ENCODE measurements around the gene NACAD.

DNA sequence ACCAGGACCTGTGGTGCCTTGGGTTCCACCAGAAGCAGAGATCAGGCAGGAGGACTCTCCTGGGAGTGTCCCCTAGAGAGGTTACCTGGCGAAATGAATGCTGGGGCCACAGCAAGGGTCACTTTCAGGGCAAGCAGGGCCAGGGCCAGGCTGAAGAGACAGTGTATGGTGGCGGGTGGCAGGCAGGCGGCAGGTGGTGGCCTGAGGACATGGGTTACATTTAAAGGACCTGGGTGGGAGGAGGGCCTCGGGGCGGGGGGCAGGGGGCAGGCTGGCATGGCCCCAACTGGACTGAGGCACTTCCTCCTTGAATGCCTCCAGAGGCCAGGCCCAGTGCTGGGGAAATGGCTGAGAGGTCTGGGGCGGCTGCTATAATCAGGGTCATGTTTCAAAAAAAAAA, 37.4 kb upstream of the NACAD start:
- no peak for TF ChIP-seq CTCF (IDR thresholded peaks at IDR 0.05; ENCODE audit: insufficient read depth, low read length)
- no peak for TF ChIP-seq POLR2AphosphoS5 (IDR thresholded peaks at IDR 0.05; ENCODE audit: low read depth)
